Natural killer cell (primary cell): Measurements from ENCODE around the gene ZNF48. TPM values are rescaled to one million over a fixed set of nuclear protein-coding genes. Genes with fewer than 3 reads are reported as not detected.

Experiments used
- ATAC-seq, 3 donors: fragments of 150-1000 bp in 2 of 3; fragments of 200-7000 bp in 1 of 3; cut with Tn5 transposase; 1 replicate in 1 of 3; 2 replicates in 2 of 3; pipeline ENCODE4 v1.10.0; 2021; ENCODE audit warnings: mild to moderate bottlenecking in 2 of 3, moderate library complexity in 2 of 3
- DNase-seq, 2 donors: peaks; one replicate each; pipeline versions ENCODE4 v3.0.0 to v3.0.0-alpha.2; 2013 to 2021; ENCODE audit warnings: mixed read lengths in 1 of 2
- H3K27ac ChIP-seq: one replicate; pipeline ENCODE4 v1.5.1; 2013; ENCODE audit warnings: mild to moderate bottlenecking, low read length
- H3K27me3 ChIP-seq: one replicate; pipeline ENCODE4 v1.6.1; 2013; ENCODE audit warnings: low read length; ENCODE audit not compliant: control insufficient read depth, insufficient read depth
- H3K36me3 ChIP-seq: one replicate; pipeline ENCODE4 v1.6.1; 2013; ENCODE audit warnings: low read length; ENCODE audit not compliant: control insufficient read depth, insufficient read depth
- H3K4me1 ChIP-seq: one replicate; pipeline ENCODE4 v1.6.1; 2013; ENCODE audit warnings: low read length; ENCODE audit not compliant: control insufficient read depth, insufficient read depth
- H3K4me3 ChIP-seq: one replicate; pipeline ENCODE4 v1.5.1; 2013; ENCODE audit warnings: low read length
- H3K9me3 ChIP-seq: one replicate; pipeline ENCODE4 v1.6.1; 2013; ENCODE audit warnings: low read length; ENCODE audit not compliant: control insufficient read depth, insufficient read depth
- H3K27ac Mint-ChIP-seq, 2 donors: one replicate each; pipeline ENCODE4 v1.8.0; 2022; ENCODE audit warnings: mild to moderate bottlenecking in 2 of 2, mixed read lengths in 2 of 2, moderate library complexity in 1 of 2
- H3K27me3 Mint-ChIP-seq, 2 donors: one replicate each; pipeline ENCODE4 v1.8.0; 2022; ENCODE audit warnings: low read depth in 2 of 2, mixed read lengths in 2 of 2
- H3K36me3 Mint-ChIP-seq: one replicate; pipeline ENCODE4 v1.8.0; 2022; ENCODE audit warnings: mixed read lengths
- H3K4me1 Mint-ChIP-seq, 2 donors: one replicate each; pipeline ENCODE4 v1.8.0; 2022; ENCODE audit warnings: mixed read lengths in 2 of 2
- H3K4me3 Mint-ChIP-seq: one replicate; pipeline ENCODE4 v1.8.0; 2022; ENCODE audit warnings: mild to moderate bottlenecking, moderate library complexity, mixed read lengths
- H3K9me3 Mint-ChIP-seq, 2 donors: one replicate each; pipeline ENCODE4 v1.8.0; 2022; ENCODE audit warnings: mixed read lengths in 2 of 2
- WGBS: methylation state at CpG from one replicate; pipeline ENCODE4 v1.1.7; 2013; ENCODE audit warnings: missing lambda C conversion rate; ENCODE audit not compliant: insufficient coverage; 5-methylcytosine and 5-hydroxymethylcytosine counted together
- intact Hi-C: fragments of 100-400 bp; cut with micrococcal nuclease; formaldehyde crosslinking; loops from one replicate; pipeline ENCODE4 v1.14.2; 2022
- total RNA-seq, 4 donors: library from RNA; stranded (reverse); fragments of 120-200 nt in 1 of 4; gene quantifications; one replicate each; pipeline versions ENCODE4 v1.2.3 to v1.2.4, GENCODE V29; 2013 to 2022
- TF ChIP-seq, protein P1 (sequence below): fragments of 200-600 bp; IDR thresholded peaks from one replicate; pipeline ENCODE4 v1.8.0; 2022; ENCODE audit warnings: antibody characterized with exemption

Gene ZNF48
- total RNA-seq, 3 donors from 2014 or later (not counting 1 experiment from before 2014, with no cell fraction given), result 5.5 to 7.4 (median 7.1) TPM

DNA sequence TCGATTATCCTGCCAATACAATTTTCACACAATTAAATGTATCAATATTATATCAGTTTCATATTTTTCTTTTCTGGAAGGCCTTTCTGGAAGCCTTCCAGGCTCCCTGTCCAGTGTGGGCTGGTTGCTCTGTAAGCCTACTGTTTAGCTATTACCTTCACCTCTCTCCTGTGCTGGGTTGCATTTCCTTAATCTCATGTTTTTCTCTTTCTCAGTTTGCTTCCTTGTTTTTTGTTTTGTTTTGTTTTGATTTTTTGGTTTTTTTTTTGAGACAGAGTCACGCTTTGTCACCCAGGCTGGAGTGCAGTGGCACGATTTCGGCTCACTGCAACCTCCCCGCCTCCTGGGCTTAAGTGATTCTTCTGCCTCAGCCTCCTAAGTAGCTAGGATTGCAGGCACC lies 43.6 kb downstream of the ZNF48 start:
- Histone ChIP-seq H3K4me3 (no peak overlapping the region), H3K4me1 (peaks cover 9% of the 10 kb centered on the region), H3K36me3 (peaks cover 4% of the 10 kb centered on the region), H3K9me3 (no peaks in the 10 kb centered on the region), H3K27ac (no peak overlapping the region), H3K27me3 (no peaks in the 10 kb centered on the region)
- WGBS, result 92% methylated on average over 5 of the region's 5 CpGs
- peaks cover 7% of the 10 kb centered on the region for H3K36me3 Mint-ChIP-seq
- no peaks in the 10 kb centered on the region for H3K27me3 Mint-ChIP-seq
- DNase-seq, result no peak
- H3K27ac Mint-ChIP-seq, result no peak overlapping the region
- TF ChIP-seq, protein P1, sequence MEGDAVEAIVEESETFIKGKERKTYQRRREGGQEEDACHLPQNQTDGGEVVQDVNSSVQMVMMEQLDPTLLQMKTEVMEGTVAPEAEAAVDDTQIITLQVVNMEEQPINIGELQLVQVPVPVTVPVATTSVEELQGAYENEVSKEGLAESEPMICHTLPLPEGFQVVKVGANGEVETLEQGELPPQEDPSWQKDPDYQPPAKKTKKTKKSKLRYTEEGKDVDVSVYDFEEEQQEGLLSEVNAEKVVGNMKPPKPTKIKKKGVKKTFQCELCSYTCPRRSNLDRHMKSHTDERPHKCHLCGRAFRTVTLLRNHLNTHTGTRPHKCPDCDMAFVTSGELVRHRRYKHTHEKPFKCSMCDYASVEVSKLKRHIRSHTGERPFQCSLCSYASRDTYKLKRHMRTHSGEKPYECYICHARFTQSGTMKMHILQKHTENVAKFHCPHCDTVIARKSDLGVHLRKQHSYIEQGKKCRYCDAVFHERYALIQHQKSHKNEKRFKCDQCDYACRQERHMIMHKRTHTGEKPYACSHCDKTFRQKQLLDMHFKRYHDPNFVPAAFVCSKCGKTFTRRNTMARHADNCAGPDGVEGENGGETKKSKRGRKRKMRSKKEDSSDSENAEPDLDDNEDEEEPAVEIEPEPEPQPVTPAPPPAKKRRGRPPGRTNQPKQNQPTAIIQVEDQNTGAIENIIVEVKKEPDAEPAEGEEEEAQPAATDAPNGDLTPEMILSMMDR, result no peak
- peaks cover 9 to 10% of the 10 kb centered on the region in 2 donors for H3K4me1 Mint-ChIP-seq
- H3K4me3 Mint-ChIP-seq, result no peak overlapping the region
- peaks cover 0 to 3% of the 10 kb centered on the region in 2 donors for H3K9me3 Mint-ChIP-seq
- no peak for ATAC-seq
- intact Hi-C loops, result loop anchor here (10.0 kb wide), 1 partner anchor 96 kb away; the partner anchor contains the start of gene ZNF747

DNA sequence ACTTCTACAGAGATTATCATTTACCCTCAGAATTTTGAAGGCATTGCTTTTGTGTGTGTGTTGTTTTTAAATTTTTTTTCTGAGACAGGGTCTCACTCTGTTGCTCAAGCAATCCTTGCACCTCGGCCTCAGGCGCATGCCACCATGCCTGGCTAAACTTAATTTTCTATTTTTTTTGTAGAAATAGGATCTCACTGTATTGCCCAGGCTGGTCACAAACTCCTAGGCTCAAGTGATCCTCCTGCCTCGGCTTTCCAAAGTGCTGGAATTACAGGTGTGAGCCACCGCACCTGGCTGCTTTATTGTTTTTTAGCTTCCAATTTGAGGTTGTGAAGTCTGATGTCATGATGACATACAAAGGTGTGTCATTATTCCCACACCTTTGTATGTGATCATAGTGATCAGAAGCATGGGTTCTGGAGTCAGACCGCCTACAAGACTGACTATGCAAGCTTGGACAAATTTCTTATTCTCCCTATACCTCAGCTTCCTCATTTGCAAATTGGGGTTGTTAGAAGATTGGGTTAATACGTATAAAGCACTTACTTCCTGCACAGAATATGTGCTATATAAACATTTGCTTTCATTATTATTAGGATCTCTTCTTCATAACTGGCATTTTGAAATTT lies 44.6 kb downstream of the ZNF48 start:
- no peaks in the 10 kb centered on the region for H3K27me3 ChIP-seq
- Mint-ChIP-seq H3K4me3 (no peak overlapping the region), H3K27ac (no peak overlapping the region), H3K4me1 (peaks cover 18 to 19% of the 10 kb centered on the region in 2 donors), H3K36me3 (peaks cover 7% of the 10 kb centered on the region), H3K27me3 (no peaks in the 10 kb centered on the region), H3K9me3 (peaks cover 0 to 3% of the 10 kb centered on the region in 2 donors)
- no peaks in the 10 kb centered on the region for H3K9me3 ChIP-seq
- no peak for DNase-seq
- no peak overlapping the region for H3K4me3 ChIP-seq
- TF ChIP-seq, protein P1, result no peak
- 99% methylated on average over 4 of the region's 6 CpGs for WGBS
- no peak for ATAC-seq
- no peak overlapping the region for H3K27ac ChIP-seq
- H3K36me3 ChIP-seq, result peaks cover 4% of the 10 kb centered on the region
- intact Hi-C loops, result loop anchor here (10.0 kb wide), 1 partner anchor 95 kb away; the partner anchor contains the start of gene ZNF747
- H3K4me1 ChIP-seq, result peaks cover 18% of the 10 kb centered on the region

DNA sequence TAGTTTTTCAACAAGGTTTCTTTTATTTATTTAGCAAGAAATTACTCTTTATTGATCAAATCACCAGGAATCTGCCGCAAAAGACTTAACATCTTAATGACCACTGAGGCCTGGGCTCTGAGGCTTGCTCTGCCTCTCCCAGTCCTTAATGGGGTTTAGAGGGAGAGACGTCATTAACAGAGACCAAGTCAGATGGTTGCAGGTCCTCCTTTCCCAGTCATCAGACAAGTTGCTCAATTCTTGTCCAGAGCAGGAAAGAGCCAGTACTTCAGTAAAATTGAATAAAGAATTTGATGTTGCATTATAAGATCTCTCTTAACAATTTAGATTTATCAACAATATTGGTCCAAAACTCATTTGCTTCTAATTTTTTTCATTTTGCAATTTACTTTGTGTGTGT lies 48.4 kb downstream of the ZNF48 start:
- ATAC-seq (no peak), DNase-seq (no peak)
- peaks cover 30% of the 10 kb centered on the region for H3K4me1 ChIP-seq
- H3K4me1 Mint-ChIP-seq, result peaks cover 31 to 32% of the 10 kb centered on the region in 2 donors
- intact Hi-C loops, result no loop called here
- no peak overlapping the region for H3K27ac ChIP-seq
- H3K9me3 Mint-ChIP-seq, result peaks cover 0 to 3% of the 10 kb centered on the region in 2 donors
- no peak overlapping the region for H3K4me3 ChIP-seq
- H3K4me3 Mint-ChIP-seq, result peak overlapping the region; percentile 96
- 92% methylated on average over 1 of the region's 2 CpGs for WGBS
- H3K27me3 Mint-ChIP-seq, result no peaks in the 10 kb centered on the region
- no peaks in the 10 kb centered on the region for H3K27me3 ChIP-seq
- no peaks in the 10 kb centered on the region for H3K9me3 ChIP-seq
- peaks cover 4% of the 10 kb centered on the region for H3K36me3 ChIP-seq
- H3K27ac Mint-ChIP-seq, result peak overlapping the region; percentile 7 to 66
- TF ChIP-seq, protein P1, result no peak
- peaks cover 7% of the 10 kb centered on the region for H3K36me3 Mint-ChIP-seq
